GM23338 (cell line): ENCODE results near the gene ETF1. TPM values are rescaled to one million over a fixed set of nuclear protein-coding genes. Genes with fewer than 3 reads are reported as not detected.

ENCODE experiments used
- ATAC-seq: fragments of 200-7000 bp; cut with Tn5 transposase; 3 replicates; pipeline ENCODE4 v1.9.1; 2020
- DNase-seq: peaks from one replicate; pipeline ENCODE4 v3.0.0-alpha.2; 2015; ENCODE audit warnings: low spot score
- H2AFZ ChIP-seq: fragments of 200-600 bp; sonication (generic); 2 replicates; pipeline ENCODE4 v1.8.0; 2016; ENCODE audit warnings: antibody characterized with exemption, mild to moderate bottlenecking, moderate library complexity
- H3F3A ChIP-seq: fragments of 200-600 bp; sonication (generic); replicated peaks from 2 replicates; pipeline ENCODE4 v1.8.0; 2017; ENCODE audit warnings: antibody characterized with exemption, mixed run types, low read depth
- H3K27ac ChIP-seq: fragments of 200-600 bp; sonication (generic); 2 replicates; pipeline ENCODE4 v1.6.1; 2016; ENCODE audit warnings: low read depth
- H3K27me3 ChIP-seq: fragments of 200-600 bp; sonication (generic); 2 replicates; pipeline ENCODE4 v1.8.0; 2016; ENCODE audit warnings: mild to moderate bottlenecking, mixed run types, moderate library complexity; ENCODE audit not compliant: insufficient read depth
- H3K36me3 ChIP-seq: fragments of 200-600 bp; sonication (generic); 2 replicates; pipeline ENCODE4 v1.8.0; 2016; ENCODE audit warnings: mild to moderate bottlenecking; ENCODE audit not compliant: insufficient read depth
- H3K4me1 ChIP-seq: fragments of 200-600 bp; sonication (generic); 2 replicates; pipeline ENCODE4 v1.8.0; 2016; ENCODE audit warnings: mild to moderate bottlenecking, moderate library complexity; ENCODE audit not compliant: insufficient read depth
- H3K4me2 ChIP-seq: fragments of 200-600 bp; sonication (generic); 2 replicates; pipeline ENCODE4 v1.7.1; 2017; ENCODE audit warnings: mixed run types
- H3K4me3 ChIP-seq: fragments of 200-600 bp; sonication (generic); 2 replicates; pipeline ENCODE4 v1.6.1; 2016; ENCODE audit warnings: mixed run types
- H3K79me2 ChIP-seq: fragments of 200-600 bp; sonication (generic); replicated peaks from 2 replicates; pipeline ENCODE4 v1.8.0; 2017; ENCODE audit warnings: mild to moderate bottlenecking; ENCODE audit not compliant: insufficient read depth
- H3K9me2 ChIP-seq: fragments of 200-600 bp; sonication (generic); 2 replicates; pipeline ENCODE4 v1.8.0; 2017; ENCODE audit not compliant: insufficient read depth
- H4K20me1 ChIP-seq: fragments of 200-600 bp; sonication (generic); replicated peaks from 2 replicates; pipeline ENCODE4 v1.8.0; 2017; ENCODE audit warnings: mild to moderate bottlenecking; ENCODE audit not compliant: insufficient read depth
- H3K27ac Mint-ChIP-seq: 2 replicates; pipeline ENCODE4 v1.8.0; 2020; ENCODE audit warnings: inconsistent platforms, mild to moderate bottlenecking, moderate library complexity, mixed read lengths
- H3K27me3 Mint-ChIP-seq: 3 replicates; pipeline ENCODE4 v1.8.0; 2022; ENCODE audit warnings: low read depth, mild to moderate bottlenecking, moderate library complexity, mixed read lengths, inconsistent platforms; ENCODE audit not compliant: insufficient read depth, poor library complexity
- H3K36me3 Mint-ChIP-seq: 3 replicates; pipeline ENCODE4 v1.8.0; 2021; ENCODE audit warnings: low read depth, mild to moderate bottlenecking, inconsistent platforms, moderate library complexity, mixed read lengths
- H3K4me1 Mint-ChIP-seq: 3 replicates; pipeline ENCODE4 v1.8.0; 2020; ENCODE audit warnings: mild to moderate bottlenecking, inconsistent platforms, mixed read lengths
- H3K4me3 Mint-ChIP-seq: 3 replicates; pipeline ENCODE4 v1.8.0; 2021; ENCODE audit warnings: moderate library complexity, mild to moderate bottlenecking, inconsistent platforms, mixed read lengths
- H3K9me3 Mint-ChIP-seq: 3 replicates; pipeline ENCODE4 v1.8.0; 2020; ENCODE audit warnings: moderate library complexity, mild to moderate bottlenecking, inconsistent platforms, mixed read lengths
- ZNF114 ChIP-seq: fragments of 250-450 bp; sonication (Bioruptor Pico); IDR thresholded peaks from 2 replicates; pipeline ENCODE4 v1.5.0; 2020; ENCODE audit warnings: mild to moderate bottlenecking, moderate library complexity
- ZNF462 ChIP-seq: fragments of 250-450 bp; sonication (Bioruptor Pico); IDR thresholded peaks from 2 replicates; pipeline ENCODE4 v1.5.0; 2020; ENCODE audit warnings: mild to moderate bottlenecking, moderate library complexity
- polyA plus RNA-seq: library from polyadenylated mRNA; unstranded; fragments of >200 nt; fragmentation: Nextera tagmentation; extraction: Ambion mirVana; gene quantifications from 2 replicates; pipeline ENCODE4 v1.2.1, GENCODE V29; 2016
- total RNA-seq: library from RNA; depleted of rRNA; stranded (reverse); fragments of >200 nt; shearing (Covaris generic); gene quantifications from 2 replicates; pipeline ENCODE4 v1.2.3, GENCODE V29; 2014
- TF ChIP-seq, protein P1 (sequence below): IDR thresholded peaks from one replicate; pipeline ENCODE4 v1.6.1; 2018; ENCODE audit warnings: antibody characterized with exemption; ENCODE audit not compliant: unreplicated experiment

ETF1 gene
- total and polyA plus RNA-seq, 2 experiments from 2014 or later: 68.9 to 136 TPM

DNA sequence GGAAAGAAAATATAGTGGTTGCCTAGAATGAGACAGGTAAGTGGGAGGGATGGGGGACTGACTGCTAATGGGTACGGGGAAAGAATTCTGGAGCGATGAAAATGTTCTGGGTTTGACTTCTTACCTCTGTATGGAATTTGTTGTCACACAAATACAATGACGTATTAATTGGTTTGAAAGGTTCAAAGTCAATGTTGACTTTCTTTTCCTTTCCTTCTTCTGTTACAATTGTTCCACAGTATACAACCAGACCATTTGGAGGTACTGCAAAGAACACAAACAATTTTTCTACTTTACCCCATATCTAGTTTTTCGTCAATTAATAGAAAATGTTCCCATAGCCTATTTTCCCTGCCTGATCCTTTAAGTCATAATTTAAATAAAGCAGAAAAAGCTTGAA is 25.6 kb downstream of the ETF1 start:
- H3K4me3 ChIP-seq: no peak overlapping the region
- no peak for ATAC-seq
- H2AFZ ChIP-seq: no peak overlapping the region
- H3K36me3 ChIP-seq: peaks cover 58% of the 10 kb centered on the region
- Mint-ChIP-seq H3K9me3 (no peaks in the 10 kb centered on the region), H3K27ac (no peak overlapping the region), H3K4me3 (no peak overlapping the region), H3K4me1 (peaks cover 9% of the 10 kb centered on the region; the same call in 1 of the 3 replicates), H3K36me3 (peaks cover 66% of the 10 kb centered on the region), H3K27me3 (peaks cover 3% of the 10 kb centered on the region)
- H3K79me2 ChIP-seq: peaks cover 68% of the 10 kb centered on the region
- no peaks in the 10 kb centered on the region for H3K4me1 ChIP-seq
- H3K4me2 ChIP-seq: no peak overlapping the region
- TF ChIP-seq, protein P1, sequence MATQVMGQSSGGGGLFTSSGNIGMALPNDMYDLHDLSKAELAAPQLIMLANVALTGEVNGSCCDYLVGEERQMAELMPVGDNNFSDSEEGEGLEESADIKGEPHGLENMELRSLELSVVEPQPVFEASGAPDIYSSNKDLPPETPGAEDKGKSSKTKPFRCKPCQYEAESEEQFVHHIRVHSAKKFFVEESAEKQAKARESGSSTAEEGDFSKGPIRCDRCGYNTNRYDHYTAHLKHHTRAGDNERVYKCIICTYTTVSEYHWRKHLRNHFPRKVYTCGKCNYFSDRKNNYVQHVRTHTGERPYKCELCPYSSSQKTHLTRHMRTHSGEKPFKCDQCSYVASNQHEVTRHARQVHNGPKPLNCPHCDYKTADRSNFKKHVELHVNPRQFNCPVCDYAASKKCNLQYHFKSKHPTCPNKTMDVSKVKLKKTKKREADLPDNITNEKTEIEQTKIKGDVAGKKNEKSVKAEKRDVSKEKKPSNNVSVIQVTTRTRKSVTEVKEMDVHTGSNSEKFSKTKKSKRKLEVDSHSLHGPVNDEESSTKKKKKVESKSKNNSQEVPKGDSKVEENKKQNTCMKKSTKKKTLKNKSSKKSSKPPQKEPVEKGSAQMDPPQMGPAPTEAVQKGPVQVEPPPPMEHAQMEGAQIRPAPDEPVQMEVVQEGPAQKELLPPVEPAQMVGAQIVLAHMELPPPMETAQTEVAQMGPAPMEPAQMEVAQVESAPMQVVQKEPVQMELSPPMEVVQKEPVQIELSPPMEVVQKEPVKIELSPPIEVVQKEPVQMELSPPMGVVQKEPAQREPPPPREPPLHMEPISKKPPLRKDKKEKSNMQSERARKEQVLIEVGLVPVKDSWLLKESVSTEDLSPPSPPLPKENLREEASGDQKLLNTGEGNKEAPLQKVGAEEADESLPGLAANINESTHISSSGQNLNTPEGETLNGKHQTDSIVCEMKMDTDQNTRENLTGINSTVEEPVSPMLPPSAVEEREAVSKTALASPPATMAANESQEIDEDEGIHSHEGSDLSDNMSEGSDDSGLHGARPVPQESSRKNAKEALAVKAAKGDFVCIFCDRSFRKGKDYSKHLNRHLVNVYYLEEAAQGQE: no peak
- TF ChIP-seq ZNF114 (CRISPR knock-in tag): no peak
- TF ChIP-seq ZNF462 (CRISPR knock-in tag): no peak
- no peaks in the 10 kb centered on the region for H3K9me2 ChIP-seq
- no peaks in the 10 kb centered on the region for H3K27me3 ChIP-seq
- no peak for DNase-seq
- 0 out of 2 replicates have a peak, but pooled peaks cover 3% of the 10 kb centered on the region for H3F3A ChIP-seq
- peaks cover 71% of the 10 kb centered on the region for H4K20me1 ChIP-seq
- no peak overlapping the region for H3K27ac ChIP-seq
